Activated T-cell treated with anti-CD3 and anti-CD28 coated beads, Interleukin-2, amount 50 U/mL, for 24 hours (primary cell): ENCODE results near the gene NR3C1.
A peak's percentile ranks its signal among the peaks of the same experiment; 100 is the strongest.

Experiments
- DNase-seq: peaks from one replicate; pipeline ENCODE4 v3.0.0-alpha.2; 2020
- H3K27ac Mint-ChIP-seq: 2 replicates; pipeline ENCODE4 v1.8.0; 2020; ENCODE audit warnings: mild to moderate bottlenecking, mixed read lengths
- H3K27me3 Mint-ChIP-seq: 2 replicates; pipeline ENCODE4 v1.8.0; 2020; ENCODE audit warnings: mixed read lengths
- H3K36me3 Mint-ChIP-seq: 2 replicates; pipeline ENCODE4 v1.8.0; 2020; ENCODE audit warnings: low read depth, mixed read lengths
- H3K4me1 Mint-ChIP-seq: 2 replicates; pipeline ENCODE4 v1.8.0; 2020; ENCODE audit warnings: low read depth, mixed read lengths
- H3K4me3 Mint-ChIP-seq: 2 replicates; pipeline ENCODE4 v1.8.0; 2020; ENCODE audit warnings: mild to moderate bottlenecking, moderate library complexity, mixed read lengths
- H3K9me3 Mint-ChIP-seq: 2 replicates; pipeline ENCODE4 v1.8.0; 2020; ENCODE audit warnings: mixed read lengths

Gene NR3C1

GRCh38 chr5:143403593-143404415 is at the start of gene NR3C1:
Gene NR3C1 (minus strand): TSS chr5:143403686. CDS start chr5:143400839, 2,847 bp downstream.
- Mint-ChIP-seq H3K4me1 (peaks cover 57% of the 10 kb centered on the region), H3K27me3 (no peaks in the 10 kb centered on the region), H3K36me3 (peaks cover 50% of the 10 kb centered on the region), H3K9me3 (peaks cover 8% of the 10 kb centered on the region), H3K4me3 (peak within 1 kb of the TSS; percentile 87), H3K27ac (peak within 1 kb of the TSS; percentile 99)
- DNase-seq: peak; percentile 91

GRCh38 chr5:143449772-143450171 is 46.3 kb upstream of the NR3C1 start:
- Mint-ChIP-seq H3K4me1 (peaks cover 27% of the 10 kb centered on the region), H3K27ac (no peak overlapping the region), H3K36me3 (no peaks in the 10 kb centered on the region), H3K27me3 (no peaks in the 10 kb centered on the region), H3K4me3 (no peak overlapping the region), H3K9me3 (no peaks in the 10 kb centered on the region)
- no peak for DNase-seq

- Mint-ChIP-seq H3K4me3 (no peak overlapping the region), H3K36me3 (no peaks in the 10 kb centered on the region), H3K27me3 (no peaks in the 10 kb centered on the region), H3K4me1 (peaks cover 26% of the 10 kb centered on the region), H3K27ac (peak overlapping the region; percentile 30), H3K9me3 (no peaks in the 10 kb centered on the region)
- no peak for DNase-seq
Measured at GRCh38 chr5:143448518-143448917, 45.0 kb upstream of the NR3C1 start.

GRCh38 chr5:143447983-143448382 is 44.5 kb upstream of the NR3C1 start:
- no peaks in the 10 kb centered on the region for H3K27me3 Mint-ChIP-seq
- H3K4me1 Mint-ChIP-seq: peaks cover 26% of the 10 kb centered on the region
- no peak for DNase-seq
- H3K4me3 Mint-ChIP-seq: no peak overlapping the region
- H3K36me3 Mint-ChIP-seq: no peaks in the 10 kb centered on the region
- H3K9me3 Mint-ChIP-seq: no peaks in the 10 kb centered on the region
- H3K27ac Mint-ChIP-seq: peak overlapping the region; percentile 30

- Mint-ChIP-seq H3K36me3 (no peaks in the 10 kb centered on the region), H3K9me3 (no peaks in the 10 kb centered on the region), H3K27ac (peak overlapping the region; percentile 4), H3K27me3 (no peaks in the 10 kb centered on the region), H3K4me1 (peaks cover 26% of the 10 kb centered on the region), H3K4me3 (no peak overlapping the region)
- no peak for DNase-seq
Measured at GRCh38 chr5:143446535-143447226, 43.2 kb upstream of the NR3C1 start.

- Mint-ChIP-seq H3K27me3 (no peaks in the 10 kb centered on the region), H3K36me3 (no peaks in the 10 kb centered on the region), H3K27ac (no peak overlapping the region), H3K4me1 (peaks cover 26% of the 10 kb centered on the region), H3K9me3 (no peaks in the 10 kb centered on the region), H3K4me3 (no peak overlapping the region)
- no peak for DNase-seq
Measured at GRCh38 chr5:143445776-143446175, 42.3 kb upstream of the NR3C1 start.

- Mint-ChIP-seq H3K4me3 (no peak overlapping the region), H3K4me1 (peaks cover 24% of the 10 kb centered on the region)
Measured at GRCh38 chr5:143443330-143443729, 39.8 kb upstream of the NR3C1 start.

GRCh38 chr5:143442385-143442784 is 38.9 kb upstream of the NR3C1 start:
- Mint-ChIP-seq H3K27me3 (no peaks in the 10 kb centered on the region), H3K36me3 (no peaks in the 10 kb centered on the region), H3K9me3 (no peaks in the 10 kb centered on the region), H3K4me3 (no peak overlapping the region), H3K4me1 (peaks cover 22% of the 10 kb centered on the region), H3K27ac (no peak overlapping the region)
- no peak for DNase-seq

More at GRCh38 chr5:143443330-143443729, 39.8 kb upstream of the NR3C1 start:
- H3K9me3 Mint-ChIP-seq: no peaks in the 10 kb centered on the region
- DNase-seq: no peak
- H3K36me3 Mint-ChIP-seq: no peaks in the 10 kb centered on the region
- no peak overlapping the region for H3K27ac Mint-ChIP-seq
- H3K27me3 Mint-ChIP-seq: no peaks in the 10 kb centered on the region

GRCh38 chr5:143440448-143441115 is 37.1 kb upstream of the NR3C1 start:
- no peaks in the 10 kb centered on the region for H3K27me3 Mint-ChIP-seq
- H3K27ac Mint-ChIP-seq: no peak overlapping the region
- H3K9me3 Mint-ChIP-seq: no peaks in the 10 kb centered on the region
- H3K4me3 Mint-ChIP-seq: no peak overlapping the region
- no peaks in the 10 kb centered on the region for H3K36me3 Mint-ChIP-seq
- no peak for DNase-seq
- H3K4me1 Mint-ChIP-seq: peaks cover 28% of the 10 kb centered on the region

GRCh38 chr5:143437666-143438273 is 34.3 kb upstream of the NR3C1 start:
- H3K9me3 Mint-ChIP-seq: no peaks in the 10 kb centered on the region
- no peak for DNase-seq
- no peaks in the 10 kb centered on the region for H3K27me3 Mint-ChIP-seq
- peaks cover 54% of the 10 kb centered on the region for H3K4me1 Mint-ChIP-seq
- H3K4me3 Mint-ChIP-seq: no peak overlapping the region
- H3K36me3 Mint-ChIP-seq: no peaks in the 10 kb centered on the region
- H3K27ac Mint-ChIP-seq: peak overlapping the region; percentile 80

GRCh38 chr5:143436871-143437270 is 33.4 kb upstream of the NR3C1 start:
- Mint-ChIP-seq H3K27ac (peak overlapping the region; percentile 80), H3K36me3 (no peaks in the 10 kb centered on the region), H3K27me3 (no peaks in the 10 kb centered on the region), H3K9me3 (no peaks in the 10 kb centered on the region), H3K4me3 (peak overlapping the region; percentile 30), H3K4me1 (peaks cover 63% of the 10 kb centered on the region)
- DNase-seq: no peak

GRCh38 chr5:143435210-143435657 is 31.7 kb upstream of the NR3C1 start:
- Mint-ChIP-seq H3K27me3 (no peaks in the 10 kb centered on the region), H3K4me3 (peak overlapping the region; percentile 81), H3K27ac (peak overlapping the region; percentile 96), H3K4me1 (peaks cover 78% of the 10 kb centered on the region), H3K36me3 (no peaks in the 10 kb centered on the region), H3K9me3 (no peaks in the 10 kb centered on the region)
- no peak for DNase-seq

- Mint-ChIP-seq H3K4me1 (peaks cover 78% of the 10 kb centered on the region), H3K27ac (peak overlapping the region; percentile 96), H3K4me3 (peak overlapping the region; percentile 81), H3K36me3 (no peaks in the 10 kb centered on the region), H3K27me3 (no peaks in the 10 kb centered on the region), H3K9me3 (no peaks in the 10 kb centered on the region)
- peak; percentile 51 for DNase-seq
Measured at GRCh38 chr5:143434261-143435209, 31.0 kb upstream of the NR3C1 start.
